Loucy (cell line): ENCODE data around the gene SCARF2.

Experiments
- H2AFZ ChIP-seq: fragments of 200-600 bp; sonication (generic); 2 replicates; pipeline ENCODE4 v1.6.0; 2016; ENCODE audit warnings: antibody characterized with exemption, mild to moderate bottlenecking, low read length, moderate library complexity
- H3F3A ChIP-seq: fragments of 200-600 bp; 2 replicates; pipeline ENCODE4 v1.6.0; 2016; ENCODE audit warnings: antibody characterized with exemption, low read depth, mild to moderate bottlenecking
- H3K27me3 ChIP-seq: fragments of 200-600 bp; sonication (generic); 2 replicates; pipeline ENCODE4 v1.6.1; 2014; ENCODE audit warnings: low read length, mild to moderate bottlenecking; ENCODE audit not compliant: insufficient read depth, poor library complexity, severe bottlenecking
- H3K36me3 ChIP-seq: fragments of 200-600 bp; sonication (generic); 2 replicates; pipeline ENCODE4 v1.6.1; 2016; ENCODE audit warnings: low read length; ENCODE audit not compliant: insufficient read depth
- H3K4me1 ChIP-seq: fragments of 200-600 bp; sonication (generic); 2 replicates; pipeline ENCODE4 v1.5.1; 2014; ENCODE audit warnings: low read length, mild to moderate bottlenecking; ENCODE audit not compliant: insufficient read depth, poor library complexity, severe bottlenecking
- H3K4me2 ChIP-seq: fragments of 200-600 bp; sonication (generic); 2 replicates; pipeline ENCODE4 v1.6.0; 2014; ENCODE audit warnings: antibody characterized with exemption, low read length, low read depth, mild to moderate bottlenecking; ENCODE audit not compliant: poor library complexity, severe bottlenecking
- H3K4me3 ChIP-seq: fragments of 200-600 bp; sonication (generic); 2 replicates; pipeline ENCODE4 v1.5.1; 2014; ENCODE audit warnings: low read length, mild to moderate bottlenecking, mixed read lengths; ENCODE audit not compliant: poor library complexity, severe bottlenecking
- H3K79me2 ChIP-seq: fragments of 200-600 bp; sonication (generic); 2 replicates; pipeline ENCODE4 v1.6.1; 2014; ENCODE audit warnings: low read length; ENCODE audit not compliant: insufficient read depth
- H3K9ac ChIP-seq: fragments of 200-600 bp; sonication (generic); 2 replicates; pipeline ENCODE4 v1.6.0; 2014; ENCODE audit warnings: mild to moderate bottlenecking, low read depth, low read length, moderate library complexity; ENCODE audit not compliant: poor library complexity, severe bottlenecking
- H3K9me2 ChIP-seq: fragments of 200-600 bp; sonication (generic); replicated peaks from 2 replicates; pipeline ENCODE4 v1.6.1; 2016; ENCODE audit warnings: low read depth, low read length, mixed read lengths
- H3K9me3 ChIP-seq: fragments of 200-600 bp; sonication (generic); 2 replicates; pipeline ENCODE4 v1.6.1; 2014; ENCODE audit warnings: mild to moderate bottlenecking, antibody characterized with exemption, low read length, low read depth; ENCODE audit not compliant: insufficient read depth
- H4K20me1 ChIP-seq: fragments of 200-600 bp; sonication (generic); 2 replicates; pipeline ENCODE4 v1.6.0; 2014; ENCODE audit warnings: antibody characterized with exemption, low read length, mild to moderate bottlenecking; ENCODE audit not compliant: insufficient read depth, poor library complexity, severe bottlenecking
- CTCF ChIP-seq: fragments of 200-600 bp; sonication (generic); conservative IDR thresholded peaks from 2 replicates; pipeline ENCODE4 v1.5.1; 2014; ENCODE audit warnings: mild to moderate bottlenecking, antibody characterized with exemption, low read length
- EZH2phosphoT487 ChIP-seq: fragments of 200-600 bp; IDR thresholded peaks from 2 replicates; pipeline ENCODE4 v1.6.1; 2018; ENCODE audit warnings: antibody characterized with exemption, mild to moderate bottlenecking, moderate library complexity, borderline replicate concordance

Gene SCARF2

GRCh38 chr22:20441631-20442484, 4.2 kb upstream of the SCARF2 start:
- no peaks in the 10 kb centered on the region for H3K79me2 ChIP-seq
- no peak overlapping the region for H2AFZ ChIP-seq
- H3K27me3 ChIP-seq = no peaks in the 10 kb centered on the region
- no peaks in the 10 kb centered on the region for H4K20me1 ChIP-seq
- TF ChIP-seq CTCF (no peak), EZH2phosphoT487 (no peak)
- H3K9me2 ChIP-seq = no peaks in the 10 kb centered on the region
- no peaks in the 10 kb centered on the region for H3K4me1 ChIP-seq
- no peaks in the 10 kb centered on the region; the same call in 1 of the 2 replicates for H3K36me3 ChIP-seq
- H3K4me3 ChIP-seq = no peak overlapping the region
- no peaks in the 10 kb centered on the region for H3F3A ChIP-seq
- no peak overlapping the region for H3K9ac ChIP-seq
- no peak overlapping the region for H3K4me2 ChIP-seq
- no peaks in the 10 kb centered on the region for H3K9me3 ChIP-seq

GRCh38 chr22:20440637-20441591, 3.3 kb upstream of the SCARF2 start:
- Histone ChIP-seq H3F3A (no peaks in the 10 kb centered on the region), H3K36me3 (no peaks in the 10 kb centered on the region; the same call in 1 of the 2 replicates), H3K4me2 (no peak overlapping the region), H3K4me3 (no peak overlapping the region), H2AFZ (no peak overlapping the region), H3K9me2 (no peaks in the 10 kb centered on the region), H3K4me1 (no peaks in the 10 kb centered on the region), H3K27me3 (no peaks in the 10 kb centered on the region), H3K9ac (no peak overlapping the region), H4K20me1 (no peaks in the 10 kb centered on the region), H3K79me2 (no peaks in the 10 kb centered on the region), H3K9me3 (no peaks in the 10 kb centered on the region)
- TF ChIP-seq EZH2phosphoT487 = no peak

- TF ChIP-seq EZH2phosphoT487 (no peak), CTCF (no peak)
- H3K9ac ChIP-seq = no peak overlapping the region
These were observed 2.4 kb upstream of the SCARF2 start for GRCh38 chr22:20439928-20440575.

More at GRCh38 chr22:20439928-20440575, 2.4 kb upstream of the SCARF2 start:
- Histone ChIP-seq H2AFZ (no peak overlapping the region), H3K4me2 (no peak overlapping the region), H3K27me3 (no peaks in the 10 kb centered on the region), H3K9me2 (no peaks in the 10 kb centered on the region), H3K4me1 (no peaks in the 10 kb centered on the region), H3F3A (no peaks in the 10 kb centered on the region), H3K4me3 (no peak overlapping the region), H3K79me2 (no peaks in the 10 kb centered on the region), H4K20me1 (no peaks in the 10 kb centered on the region), H3K36me3 (no peaks in the 10 kb centered on the region; the same call in 1 of the 2 replicates), H3K9me3 (no peaks in the 10 kb centered on the region)
